CD14-positive monocyte (primary cell): Measurements from ENCODE around the gene TCF21. TPM values are rescaled to one million over a fixed set of nuclear protein-coding genes. Genes with fewer than 3 reads are reported as not detected.

Source experiments
- DNase-seq, 3 donors: peaks; one replicate each; pipeline ENCODE4 v3.0.0-alpha.2; 2011 to 2022
- H2AFZ ChIP-seq: 2 replicates; pipeline ENCODE4 v1.6.0; 2012; ENCODE audit warnings: mild to moderate bottlenecking, low read depth, low read length, inconsistent platforms; ENCODE audit not compliant: insufficient read depth, poor library complexity, severe bottlenecking
- H3K27ac ChIP-seq, 2 donors: 1 replicate in 1 of 2; 2 replicates in 1 of 2; pipeline ENCODE4 v1.5.1; 2012 to 2013; ENCODE audit warnings: low read length in 2 of 2, control low read depth in 1 of 2, inconsistent platforms in 1 of 2, low read depth in 1 of 2, mild to moderate bottlenecking in 1 of 2
- H3K27me3 ChIP-seq, 2 donors: one replicate each; pipeline versions ENCODE4 v1.6.0 to v1.6.1; 2011 to 2013; ENCODE audit warnings: low read length in 2 of 2; ENCODE audit not compliant: control insufficient read depth in 2 of 2, insufficient read depth in 2 of 2
- H3K36me3 ChIP-seq, 2 donors: replicated peaks in 1 of 2; 1 replicate in 1 of 2; 2 replicates in 1 of 2; pipeline versions ENCODE4 v1.5.1 to v1.6.1; 2012 to 2013; ENCODE audit warnings: low read length in 2 of 2, control low read depth in 1 of 2, inconsistent platforms in 1 of 2, mild to moderate bottlenecking in 1 of 2; ENCODE audit not compliant: insufficient read depth in 2 of 2, control insufficient read depth in 1 of 2
- H3K4me1 ChIP-seq, 2 donors: 1 replicate in 1 of 2; 2 replicates in 1 of 2; pipeline versions ENCODE4 v1.5.1 to v1.6.1; 2012 to 2013; ENCODE audit warnings: low read length in 2 of 2, control low read depth in 1 of 2, inconsistent platforms in 1 of 2, mild to moderate bottlenecking in 1 of 2, moderate library complexity in 1 of 2; ENCODE audit not compliant: insufficient read depth in 2 of 2, control insufficient read depth in 1 of 2
- H3K4me2 ChIP-seq: replicated peaks from 2 replicates; pipeline ENCODE3; 2012; ENCODE audit warnings: low read length, moderate library complexity, mild to moderate bottlenecking; ENCODE audit not compliant: poor library complexity, severe bottlenecking; ENCODE audit errors: extremely low read depth
- H3K4me3 ChIP-seq, 3 experiments: fragments of 200-600 bp in 1 of 3; sonication (generic) in 1 of 3; replicated peaks in 1 of 3; 1 replicate in 2 of 3; 2 replicates in 1 of 3; pipeline ENCODE4 v1.5.1; 2011 to 2013; ENCODE audit warnings: low read length in 3 of 3, mild to moderate bottlenecking in 3 of 3, control low read depth in 2 of 3, low read depth in 2 of 3, inconsistent platforms in 1 of 3, moderate library complexity in 1 of 3
- H3K79me2 ChIP-seq: 2 replicates; pipeline ENCODE4 v1.6.0; 2012; ENCODE audit warnings: mild to moderate bottlenecking, control low read depth, inconsistent platforms, low read length, moderate library complexity; ENCODE audit not compliant: insufficient read depth
- H3K9ac ChIP-seq: 2 replicates; pipeline ENCODE4 v1.6.0; 2017; ENCODE audit warnings: low read length, mild to moderate bottlenecking; ENCODE audit not compliant: insufficient read depth, poor library complexity, severe bottlenecking
- H3K9me3 ChIP-seq, 2 donors: replicated peaks in 1 of 2; 1 replicate in 1 of 2; 2 replicates in 1 of 2; pipeline versions ENCODE4 v1.5.1 to v1.6.1; 2012 to 2013; ENCODE audit warnings: low read length in 2 of 2, control low read depth in 1 of 2; ENCODE audit not compliant: control insufficient read depth in 1 of 2, insufficient read depth in 1 of 2
- H4K20me1 ChIP-seq: 2 replicates; pipeline ENCODE4 v1.6.0; 2012; ENCODE audit warnings: mild to moderate bottlenecking, low read length, control low read depth, moderate library complexity; ENCODE audit not compliant: insufficient read depth
- H3K27ac Mint-ChIP-seq, 7 donors: one replicate each; pipeline ENCODE4 v1.8.0; 2020; ENCODE audit warnings: mild to moderate bottlenecking in 7 of 7, mixed read lengths in 7 of 7, moderate library complexity in 6 of 7, inconsistent platforms in 2 of 7
- H3K27me3 Mint-ChIP-seq, 3 donors: one replicate each; pipeline ENCODE4 v1.8.0; 2021 to 2022; ENCODE audit warnings: low read depth in 3 of 3, mild to moderate bottlenecking in 3 of 3, mixed read lengths in 3 of 3, moderate library complexity in 3 of 3, inconsistent platforms in 1 of 3
- H3K36me3 Mint-ChIP-seq, 2 donors: one replicate each; pipeline ENCODE4 v1.8.0; 2020; ENCODE audit warnings: mixed read lengths in 2 of 2, inconsistent platforms in 1 of 2, mild to moderate bottlenecking in 1 of 2
- H3K4me1 Mint-ChIP-seq: one replicate; pipeline ENCODE4 v1.8.0; 2020; ENCODE audit warnings: mild to moderate bottlenecking, mixed read lengths
- H3K4me3 Mint-ChIP-seq, 2 donors: one replicate each; pipeline ENCODE4 v1.8.0; 2020; ENCODE audit warnings: mild to moderate bottlenecking in 2 of 2, mixed read lengths in 2 of 2, moderate library complexity in 1 of 2
- H3K9me3 Mint-ChIP-seq, 7 donors: one replicate each; pipeline ENCODE4 v1.8.0; 2020 to 2022; ENCODE audit warnings: mixed read lengths in 7 of 7, mild to moderate bottlenecking in 6 of 7, moderate library complexity in 6 of 7, inconsistent platforms in 2 of 7
- WGBS: methylation state at CpG from one replicate; pipeline ENCODE4 v1.1.5; 2013; ENCODE audit warnings: missing lambda C conversion rate; ENCODE audit not compliant: insufficient coverage; 5-methylcytosine and 5-hydroxymethylcytosine counted together
- intact Hi-C, 2 donors: fragments of 100-400 bp; cut with micrococcal nuclease; formaldehyde crosslinking; loops; one replicate each; pipeline versions ENCODE4 v1.15.0 to v1.15.1; 2023
- polyA plus RNA-seq, 3 donors: library from polyadenylated mRNA; depleted of rRNA in 1 of 3; unstranded in 2 of 3; stranded (reverse) in 1 of 3; fragments of 300-500 nt in 2 of 3; fragments of >200 nt in 1 of 3; fragmentation: Illumina TruSeq in 2 of 3; gene quantifications; 1 replicate in 2 of 3; 2 replicates in 1 of 3; pipeline ENCODE4 v1.2.3, GENCODE V29; 2012 to 2021
- TF ChIP-seq, protein P1 (sequence below): fragments of 200-600 bp; IDR thresholded peaks from one replicate; pipeline ENCODE4 v1.8.0; 2022; ENCODE audit warnings: antibody characterized with exemption, mild to moderate bottlenecking

Gene TCF21
- polyA plus RNA-seq, 3 donors = not detected

DNA sequence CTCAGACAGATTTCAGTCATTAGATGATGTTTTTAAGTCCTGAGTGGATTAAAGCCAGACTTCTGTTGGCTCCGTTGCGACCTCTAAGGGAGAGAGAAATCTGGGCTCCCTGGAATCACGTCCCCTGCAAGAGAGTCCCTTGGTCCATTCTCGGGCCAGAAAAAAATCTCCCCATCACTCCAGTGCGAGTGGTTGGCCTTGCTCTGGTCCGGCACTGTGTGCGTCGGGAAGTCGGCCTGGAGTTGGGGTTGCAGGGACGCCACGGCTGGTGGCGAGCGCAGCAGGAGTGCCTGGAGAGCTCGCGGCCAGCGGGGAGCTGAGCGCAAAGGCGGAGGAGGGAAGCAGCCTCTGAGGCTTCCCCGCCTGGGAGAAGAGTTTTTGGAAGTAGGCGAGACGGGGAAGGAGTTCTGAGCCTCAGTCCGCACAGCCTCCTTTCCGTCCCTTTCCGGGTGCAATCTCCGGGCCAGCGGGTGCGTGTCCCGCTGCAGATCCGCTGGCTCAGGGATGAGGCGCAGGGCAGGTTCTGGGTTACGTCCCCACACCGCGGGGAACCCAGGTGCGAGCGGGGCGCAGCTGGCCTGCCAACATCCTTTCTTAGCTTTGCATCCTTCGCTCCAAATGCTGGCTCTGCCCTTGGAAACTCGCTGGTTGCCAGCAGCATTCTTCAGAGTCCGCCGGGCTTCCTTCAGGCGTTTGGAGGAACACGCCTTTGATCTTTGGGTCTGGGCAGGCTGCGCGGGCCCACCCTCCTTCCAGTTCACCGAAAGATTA lies 6.8 kb downstream of the TCF21 start:
- H4K20me1 ChIP-seq = no peaks in the 10 kb centered on the region
- H3K4me2 ChIP-seq = no peak overlapping the region
- no peak for DNase-seq
- peaks cover 80 to 91% (median 86%) of the 10 kb centered on the region in 3 donors for H3K27me3 Mint-ChIP-seq
- H3K27me3 ChIP-seq = peaks cover 85 to 91% of the 10 kb centered on the region in 2 donors
- H2AFZ ChIP-seq = no peak overlapping the region
- peaks cover 5 to 34% of the 10 kb centered on the region in 2 donors for H3K9me3 ChIP-seq
- H3K27ac Mint-ChIP-seq = no peak overlapping the region
- TF ChIP-seq, protein P1, sequence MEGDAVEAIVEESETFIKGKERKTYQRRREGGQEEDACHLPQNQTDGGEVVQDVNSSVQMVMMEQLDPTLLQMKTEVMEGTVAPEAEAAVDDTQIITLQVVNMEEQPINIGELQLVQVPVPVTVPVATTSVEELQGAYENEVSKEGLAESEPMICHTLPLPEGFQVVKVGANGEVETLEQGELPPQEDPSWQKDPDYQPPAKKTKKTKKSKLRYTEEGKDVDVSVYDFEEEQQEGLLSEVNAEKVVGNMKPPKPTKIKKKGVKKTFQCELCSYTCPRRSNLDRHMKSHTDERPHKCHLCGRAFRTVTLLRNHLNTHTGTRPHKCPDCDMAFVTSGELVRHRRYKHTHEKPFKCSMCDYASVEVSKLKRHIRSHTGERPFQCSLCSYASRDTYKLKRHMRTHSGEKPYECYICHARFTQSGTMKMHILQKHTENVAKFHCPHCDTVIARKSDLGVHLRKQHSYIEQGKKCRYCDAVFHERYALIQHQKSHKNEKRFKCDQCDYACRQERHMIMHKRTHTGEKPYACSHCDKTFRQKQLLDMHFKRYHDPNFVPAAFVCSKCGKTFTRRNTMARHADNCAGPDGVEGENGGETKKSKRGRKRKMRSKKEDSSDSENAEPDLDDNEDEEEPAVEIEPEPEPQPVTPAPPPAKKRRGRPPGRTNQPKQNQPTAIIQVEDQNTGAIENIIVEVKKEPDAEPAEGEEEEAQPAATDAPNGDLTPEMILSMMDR = no peak
- no peaks in the 10 kb centered on the region for H3K36me3 ChIP-seq
- H3K79me2 ChIP-seq = no peaks in the 10 kb centered on the region
- intact Hi-C loops = no loop called here
- H3K4me1 ChIP-seq = peaks cover 0 to 4% of the 10 kb centered on the region in 2 donors
- H3K27ac ChIP-seq = no peak overlapping the region
- peaks cover 1 to 3% of the 10 kb centered on the region in 2 donors for H3K36me3 Mint-ChIP-seq
- H3K4me3 ChIP-seq = no peak overlapping the region
- H3K9me3 Mint-ChIP-seq = peaks cover 0 to 14% (median 7%) of the 10 kb centered on the region in 7 donors
- H3K4me3 Mint-ChIP-seq = peak overlapping the region in 1 of 2 donors; percentile 72
- WGBS = 5% methylated on average over 38 of the region's 45 CpGs
- H3K9ac ChIP-seq = no peak overlapping the region
- H3K4me1 Mint-ChIP-seq = peaks cover 20% of the 10 kb centered on the region

GRCh38 chr6:133896344-133896721 lies 7.4 kb downstream of the TCF21 start:
- H3K36me3 ChIP-seq = no peaks in the 10 kb centered on the region
- no peak overlapping the region for H3K9ac ChIP-seq
- H3K27me3 ChIP-seq = peaks cover 84 to 88% of the 10 kb centered on the region in 2 donors
- H3K9me3 ChIP-seq = peaks cover 5 to 34% of the 10 kb centered on the region in 2 donors
- peaks cover 78 to 88% (median 83%) of the 10 kb centered on the region in 3 donors for H3K27me3 Mint-ChIP-seq
- H2AFZ ChIP-seq = no peak overlapping the region
- no peak for DNase-seq
- peaks cover 0 to 3% of the 10 kb centered on the region in 2 donors for H3K36me3 Mint-ChIP-seq
- peaks cover 0 to 15% (median 5%) of the 10 kb centered on the region in 7 donors for H3K9me3 Mint-ChIP-seq
- no peak overlapping the region for H3K27ac Mint-ChIP-seq
- no peak overlapping the region for H3K27ac ChIP-seq
- peaks cover 15% of the 10 kb centered on the region for H3K4me1 Mint-ChIP-seq
- WGBS = no CpG with 5 or more reads among the region's 5 CpGs
- H3K4me3 ChIP-seq = no peak overlapping the region
- H3K79me2 ChIP-seq = no peaks in the 10 kb centered on the region
- H4K20me1 ChIP-seq = no peaks in the 10 kb centered on the region
- H3K4me1 ChIP-seq = no peaks in the 10 kb centered on the region
- intact Hi-C loops = no loop called here
- TF ChIP-seq, protein P1 = no peak
- H3K4me2 ChIP-seq = no peak overlapping the region
- peak overlapping the region in 1 of 2 donors; percentile 72 for H3K4me3 Mint-ChIP-seq
